Neural cell (in vitro differentiated cells): ENCODE results near the gene ST6GALNAC5. TPM values are rescaled to one million over a fixed set of nuclear protein-coding genes. Genes with fewer than 3 reads are reported as not detected.

Experiments used
- H2AFZ ChIP-seq: fragments of 200-600, 300-800 bp; sonication (generic), shearing (Covaris generic); 2 replicates; pipeline ENCODE4 v1.6.0; 2014; ENCODE audit warnings: low read depth, mild to moderate bottlenecking, antibody characterized with exemption, low read length, moderate library complexity
- H3F3A ChIP-seq: fragments of 200-600 bp; shearing (Covaris generic); 2 replicates; pipeline ENCODE4 v1.6.1; 2016; ENCODE audit warnings: mild to moderate bottlenecking, moderate library complexity, mixed read lengths, antibody characterized with exemption, low read length; ENCODE audit not compliant: insufficient read depth, poor library complexity, severe bottlenecking
- H3K27ac ChIP-seq: fragments of 200-600, 300-800 bp; sonication (generic), shearing (Covaris generic); 2 replicates; pipeline ENCODE4 v1.5.1; 2014; ENCODE audit warnings: mild to moderate bottlenecking, low read length, moderate library complexity
- H3K27me3 ChIP-seq: fragments of 300-800, 200-600 bp; sonication (generic), shearing (Covaris generic); 2 replicates; pipeline ENCODE4 v1.6.0; 2014; ENCODE audit warnings: mild to moderate bottlenecking, low read depth, low read length, moderate library complexity; ENCODE audit not compliant: insufficient read depth
- H3K36me3 ChIP-seq: fragments of 300-800, 200-600 bp; sonication (generic), shearing (Covaris generic); 2 replicates; pipeline ENCODE4 v1.5.1; 2014; ENCODE audit warnings: mild to moderate bottlenecking, antibody characterized with exemption, low read length, moderate library complexity; ENCODE audit not compliant: insufficient read depth
- H3K4me2 ChIP-seq: fragments of 300-800, 200-600 bp; sonication (generic), shearing (Covaris generic); 2 replicates; pipeline ENCODE4 v1.6.0; 2014; ENCODE audit warnings: mild to moderate bottlenecking, low read length
- H3K4me3 ChIP-seq: fragments of 300-800, 200-600 bp; sonication (generic), shearing (Covaris generic); 2 replicates; pipeline ENCODE4 v1.5.1; 2014; ENCODE audit warnings: mild to moderate bottlenecking, low read length, moderate library complexity
- H3K79me2 ChIP-seq: fragments of 200-600 bp; shearing (Covaris generic); replicated peaks from 2 replicates; pipeline ENCODE4 v1.6.0; 2014; ENCODE audit warnings: mild to moderate bottlenecking, low read length, moderate library complexity; ENCODE audit not compliant: insufficient read depth
- H3K9ac ChIP-seq: fragments of 300-800, 200-600 bp; sonication (generic), shearing (Covaris generic); 2 replicates; pipeline ENCODE4 v1.6.1; 2016; ENCODE audit warnings: mild to moderate bottlenecking, low read length, mixed read lengths
- H3K9me2 ChIP-seq: fragments of 200-600 bp; shearing (Covaris generic); 2 replicates; pipeline ENCODE4 v1.6.1; 2016; ENCODE audit warnings: mild to moderate bottlenecking, low read length, mixed read lengths; ENCODE audit not compliant: insufficient read depth
- H3K9me3 ChIP-seq: fragments of 200-600, 300-800 bp; sonication (generic), shearing (Covaris generic); 2 replicates; pipeline ENCODE4 v1.6.1; 2016; ENCODE audit warnings: mild to moderate bottlenecking, mixed run types, low read length, moderate library complexity, mixed read lengths
- H4K20me1 ChIP-seq: fragments of 200-600 bp; shearing (Covaris generic); 2 replicates; pipeline ENCODE4 v1.6.1; 2016; ENCODE audit warnings: mild to moderate bottlenecking, mixed run types; ENCODE audit not compliant: insufficient read depth
- EP300 ChIP-seq: fragments of 450-650 bp; conservative IDR thresholded peaks from 2 replicates; pipeline ENCODE4 v1.6.1; 2014; ENCODE audit warnings: antibody characterized with exemption, mild to moderate bottlenecking, moderate library complexity; ENCODE audit not compliant: poor library complexity, severe bottlenecking
- EZH2 ChIP-seq: fragments of 200-600, 300-800 bp; shearing (Covaris generic), sonication (generic); IDR thresholded peaks from 2 replicates; pipeline ENCODE4 v1.6.1; 2014; ENCODE audit warnings: antibody characterized with exemption, low read length, borderline replicate concordance, mild to moderate bottlenecking; ENCODE audit not compliant: insufficient read depth, poor library complexity, severe bottlenecking
- MXI1 ChIP-seq: fragments of 450-650 bp; conservative IDR thresholded peaks from 2 replicates; pipeline ENCODE4 v1.6.1; 2014; ENCODE audit warnings: antibody characterized with exemption, mild to moderate bottlenecking; ENCODE audit not compliant: poor library complexity, severe bottlenecking
- POLR2AphosphoS5 ChIP-seq: IDR thresholded peaks from 2 replicates; pipeline ENCODE4 v1.6.1; 2012
- RAD21 ChIP-seq: fragments of 450-650 bp; conservative IDR thresholded peaks from 2 replicates; pipeline ENCODE4 v1.6.1; 2014; ENCODE audit warnings: antibody characterized with exemption, mild to moderate bottlenecking, moderate library complexity
- SMC3 ChIP-seq: fragments of 450-650 bp; conservative IDR thresholded peaks from 2 replicates; pipeline ENCODE4 v1.6.1; 2014; ENCODE audit warnings: antibody characterized with exemption, mild to moderate bottlenecking, moderate library complexity; ENCODE audit not compliant: poor library complexity
- TAF1 ChIP-seq: IDR thresholded peaks from 2 replicates; pipeline ENCODE4 v1.6.1; 2012; ENCODE audit warnings: low read depth
- polyA plus RNA-seq: library from polyadenylated mRNA; depleted of rRNA; stranded (reverse); fragments of >200 nt; gene quantifications from 2 replicates; pipeline ENCODE4 v1.2.3, GENCODE V29; 2014
- TF ChIP-seq, protein P1 (sequence below): fragments of 450-650 bp; IDR thresholded peaks from 2 replicates; pipeline ENCODE4 v1.5.1; 2014; ENCODE audit warnings: antibody characterized with exemption, mild to moderate bottlenecking, moderate library complexity; ENCODE audit not compliant: poor library complexity, severe bottlenecking
- TF ChIP-seq, protein P2 (sequence below): IDR thresholded peaks from 2 replicates; pipeline ENCODE4 v1.6.1; 2012; ENCODE audit warnings: borderline replicate concordance

Gene ST6GALNAC5
- polyA plus RNA-seq, 1 donor from 2014 or later, result 57.3 TPM

DNA sequence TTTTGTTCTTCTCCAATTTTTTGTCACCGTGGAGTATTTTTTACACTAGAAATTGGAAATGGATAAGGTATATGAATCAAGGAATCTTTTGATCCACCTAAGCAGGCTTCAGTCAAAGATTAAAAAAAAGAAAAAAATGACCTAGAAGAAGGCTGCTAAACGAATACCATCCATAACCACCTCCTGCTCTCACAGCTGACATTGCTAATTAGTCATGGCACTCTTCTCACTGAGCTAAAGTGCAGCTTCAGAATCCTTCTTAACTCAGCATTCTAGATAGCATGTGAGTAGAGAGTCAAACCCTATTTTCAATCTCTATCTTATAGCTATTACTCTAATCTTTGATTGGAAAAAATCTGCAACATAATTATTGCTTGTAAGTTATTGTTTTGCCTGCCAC lies 40.2 kb upstream of the ST6GALNAC5 start:
- H3K27ac ChIP-seq, result no peak overlapping the region
- H3F3A ChIP-seq, result no peaks in the 10 kb centered on the region
- H4K20me1 ChIP-seq, result no peaks in the 10 kb centered on the region
- H3K9ac ChIP-seq, result no peak overlapping the region
- no peaks in the 10 kb centered on the region for H3K9me3 ChIP-seq
- H3K79me2 ChIP-seq, result no peaks in the 10 kb centered on the region
- no peak for TF ChIP-seq POLR2AphosphoS5
- no peak overlapping the region for H2AFZ ChIP-seq
- no peak overlapping the region for H3K4me2 ChIP-seq
- H3K4me3 ChIP-seq, result no peak overlapping the region
- no peaks in the 10 kb centered on the region for H3K9me2 ChIP-seq
- H3K27me3 ChIP-seq, result no peaks in the 10 kb centered on the region
- no peaks in the 10 kb centered on the region for H3K36me3 ChIP-seq

DNA sequence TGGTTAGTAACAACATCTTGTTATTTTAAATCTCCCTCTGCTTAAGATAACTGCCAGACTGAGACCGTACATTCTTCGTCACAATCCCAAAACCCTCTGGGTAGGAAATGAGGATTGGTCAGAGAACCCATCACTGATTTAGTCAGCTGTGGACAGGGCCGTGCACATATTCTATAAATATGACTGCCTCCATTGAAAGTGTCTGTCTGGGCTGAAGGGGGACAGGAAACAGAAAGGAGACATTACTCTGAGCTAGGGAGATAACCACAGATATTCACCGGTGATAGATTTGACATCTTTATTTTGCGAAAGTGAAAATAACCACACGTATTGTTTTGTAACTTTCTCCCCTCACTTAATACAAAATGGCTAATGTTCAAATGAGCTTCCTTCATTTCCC lies 36.9 kb upstream of the ST6GALNAC5 start:
- no peak overlapping the region for H2AFZ ChIP-seq
- no peak overlapping the region for H3K4me3 ChIP-seq
- H3K9me2 ChIP-seq, result no peaks in the 10 kb centered on the region
- no peaks in the 10 kb centered on the region for H3K36me3 ChIP-seq
- no peak overlapping the region for H3K4me2 ChIP-seq
- no peaks in the 10 kb centered on the region for H4K20me1 ChIP-seq
- no peaks in the 10 kb centered on the region for H3K79me2 ChIP-seq
- no peaks in the 10 kb centered on the region for H3F3A ChIP-seq
- TF ChIP-seq EP300 (no peak), TAF1 (no peak), POLR2AphosphoS5 (no peak), RAD21 (no peak), SMC3 (no peak), MXI1 (no peak), EZH2 (no peak)
- TF ChIP-seq, protein P1, sequence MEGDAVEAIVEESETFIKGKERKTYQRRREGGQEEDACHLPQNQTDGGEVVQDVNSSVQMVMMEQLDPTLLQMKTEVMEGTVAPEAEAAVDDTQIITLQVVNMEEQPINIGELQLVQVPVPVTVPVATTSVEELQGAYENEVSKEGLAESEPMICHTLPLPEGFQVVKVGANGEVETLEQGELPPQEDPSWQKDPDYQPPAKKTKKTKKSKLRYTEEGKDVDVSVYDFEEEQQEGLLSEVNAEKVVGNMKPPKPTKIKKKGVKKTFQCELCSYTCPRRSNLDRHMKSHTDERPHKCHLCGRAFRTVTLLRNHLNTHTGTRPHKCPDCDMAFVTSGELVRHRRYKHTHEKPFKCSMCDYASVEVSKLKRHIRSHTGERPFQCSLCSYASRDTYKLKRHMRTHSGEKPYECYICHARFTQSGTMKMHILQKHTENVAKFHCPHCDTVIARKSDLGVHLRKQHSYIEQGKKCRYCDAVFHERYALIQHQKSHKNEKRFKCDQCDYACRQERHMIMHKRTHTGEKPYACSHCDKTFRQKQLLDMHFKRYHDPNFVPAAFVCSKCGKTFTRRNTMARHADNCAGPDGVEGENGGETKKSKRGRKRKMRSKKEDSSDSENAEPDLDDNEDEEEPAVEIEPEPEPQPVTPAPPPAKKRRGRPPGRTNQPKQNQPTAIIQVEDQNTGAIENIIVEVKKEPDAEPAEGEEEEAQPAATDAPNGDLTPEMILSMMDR, result no peak
- TF ChIP-seq, protein P2, sequence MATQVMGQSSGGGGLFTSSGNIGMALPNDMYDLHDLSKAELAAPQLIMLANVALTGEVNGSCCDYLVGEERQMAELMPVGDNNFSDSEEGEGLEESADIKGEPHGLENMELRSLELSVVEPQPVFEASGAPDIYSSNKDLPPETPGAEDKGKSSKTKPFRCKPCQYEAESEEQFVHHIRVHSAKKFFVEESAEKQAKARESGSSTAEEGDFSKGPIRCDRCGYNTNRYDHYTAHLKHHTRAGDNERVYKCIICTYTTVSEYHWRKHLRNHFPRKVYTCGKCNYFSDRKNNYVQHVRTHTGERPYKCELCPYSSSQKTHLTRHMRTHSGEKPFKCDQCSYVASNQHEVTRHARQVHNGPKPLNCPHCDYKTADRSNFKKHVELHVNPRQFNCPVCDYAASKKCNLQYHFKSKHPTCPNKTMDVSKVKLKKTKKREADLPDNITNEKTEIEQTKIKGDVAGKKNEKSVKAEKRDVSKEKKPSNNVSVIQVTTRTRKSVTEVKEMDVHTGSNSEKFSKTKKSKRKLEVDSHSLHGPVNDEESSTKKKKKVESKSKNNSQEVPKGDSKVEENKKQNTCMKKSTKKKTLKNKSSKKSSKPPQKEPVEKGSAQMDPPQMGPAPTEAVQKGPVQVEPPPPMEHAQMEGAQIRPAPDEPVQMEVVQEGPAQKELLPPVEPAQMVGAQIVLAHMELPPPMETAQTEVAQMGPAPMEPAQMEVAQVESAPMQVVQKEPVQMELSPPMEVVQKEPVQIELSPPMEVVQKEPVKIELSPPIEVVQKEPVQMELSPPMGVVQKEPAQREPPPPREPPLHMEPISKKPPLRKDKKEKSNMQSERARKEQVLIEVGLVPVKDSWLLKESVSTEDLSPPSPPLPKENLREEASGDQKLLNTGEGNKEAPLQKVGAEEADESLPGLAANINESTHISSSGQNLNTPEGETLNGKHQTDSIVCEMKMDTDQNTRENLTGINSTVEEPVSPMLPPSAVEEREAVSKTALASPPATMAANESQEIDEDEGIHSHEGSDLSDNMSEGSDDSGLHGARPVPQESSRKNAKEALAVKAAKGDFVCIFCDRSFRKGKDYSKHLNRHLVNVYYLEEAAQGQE, result no peak
- no peaks in the 10 kb centered on the region for H3K9me3 ChIP-seq
- no peak overlapping the region for H3K27ac ChIP-seq
- no peaks in the 10 kb centered on the region for H3K27me3 ChIP-seq
- H3K9ac ChIP-seq, result no peak overlapping the region

DNA sequence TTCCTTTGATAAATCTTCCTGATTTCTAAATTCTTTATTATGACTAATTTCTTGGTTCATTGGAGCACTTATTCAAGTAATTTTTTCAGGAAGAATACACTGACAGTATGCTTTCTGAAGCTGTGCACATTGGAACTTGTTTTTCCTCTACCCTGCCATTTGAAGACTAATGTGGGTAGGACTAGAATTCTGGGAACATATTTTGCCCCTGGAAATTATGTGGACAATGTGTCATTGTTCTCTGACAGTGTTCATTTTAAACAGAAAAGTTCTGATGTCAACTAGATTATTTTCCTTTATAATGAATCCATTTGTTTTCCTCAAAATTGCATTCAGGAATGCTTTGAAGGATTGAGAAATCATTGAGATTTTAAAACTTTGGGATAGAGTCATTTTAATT lies 34.8 kb upstream of the ST6GALNAC5 start:
- Histone ChIP-seq H3K4me2 (no peak overlapping the region), H3K9ac (no peak overlapping the region), H3K27me3 (no peaks in the 10 kb centered on the region), H2AFZ (no peak overlapping the region), H4K20me1 (no peaks in the 10 kb centered on the region), H3K27ac (no peak overlapping the region), H3K79me2 (no peaks in the 10 kb centered on the region), H3K36me3 (no peaks in the 10 kb centered on the region), H3K9me3 (no peaks in the 10 kb centered on the region), H3F3A (no peaks in the 10 kb centered on the region), H3K9me2 (no peaks in the 10 kb centered on the region), H3K4me3 (no peak overlapping the region)
- TF ChIP-seq RAD21 (no peak), POLR2AphosphoS5 (no peak), TAF1 (no peak), MXI1 (no peak), SMC3 (no peak), EP300 (no peak), EZH2 (no peak)
- TF ChIP-seq, protein P1, result no peak
- TF ChIP-seq, protein P2, result no peak
